H7 (cell line): ENCODE measurements around the gene CLIC6. TPM values are rescaled to one million over a fixed set of nuclear protein-coding genes. Genes with fewer than 3 reads are reported as not detected.

ENCODE experiments used
- DNase-seq: peaks from one replicate; pipeline ENCODE4 v3.0.0; 2012
- H3K27me3 ChIP-seq: 2 replicates; pipeline ENCODE4 v1.6.0; 2011; ENCODE audit warnings: mild to moderate bottlenecking, low read length; ENCODE audit not compliant: control insufficient read depth, insufficient read depth
- H3K36me3 ChIP-seq: replicated peaks from 2 replicates; pipeline ENCODE4 v1.5.1; 2011; ENCODE audit warnings: low read length; ENCODE audit not compliant: control insufficient read depth, insufficient read depth
- H3K4me3 ChIP-seq: 2 replicates; pipeline ENCODE4 v1.5.1; 2011; ENCODE audit warnings: low read depth, mild to moderate bottlenecking, control low read depth, low read length, moderate library complexity; ENCODE audit not compliant: insufficient read depth
- total RNA-seq: library from RNA; depleted of rRNA; stranded (reverse); fragments of >200 nt; shearing (Covaris generic); gene quantifications from 2 replicates; pipeline ENCODE4 v1.2.3, GENCODE V29; 2014

Gene CLIC6
- total RNA-seq, 1 experiment from 2014 or later: 0.59 TPM

DNA sequence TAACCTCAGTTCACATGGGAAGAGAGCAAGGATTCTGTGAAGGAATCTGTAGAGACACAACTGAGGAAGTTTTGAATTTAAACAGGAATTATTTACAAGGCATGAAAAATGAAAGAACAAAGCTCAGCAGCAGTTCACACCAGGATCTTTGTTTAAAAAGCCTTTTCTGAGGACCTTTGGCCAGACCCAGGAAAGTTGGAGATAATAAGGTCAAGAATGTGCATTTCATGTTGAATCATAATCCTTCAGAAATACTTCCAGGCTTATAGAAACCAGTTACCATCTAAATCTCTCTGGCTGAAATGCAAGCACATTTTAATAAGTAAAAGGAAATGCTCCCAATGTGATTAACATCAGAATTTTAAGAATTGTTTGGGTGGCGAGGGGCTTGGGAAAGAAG, 2.7 kb downstream of the CLIC6 start:
- Histone ChIP-seq H3K4me3 (no peak overlapping the region), H3K27me3 (peaks cover 51% of the 10 kb centered on the region), H3K36me3 (no peaks in the 10 kb centered on the region)
- DNase-seq: no peak

DNA sequence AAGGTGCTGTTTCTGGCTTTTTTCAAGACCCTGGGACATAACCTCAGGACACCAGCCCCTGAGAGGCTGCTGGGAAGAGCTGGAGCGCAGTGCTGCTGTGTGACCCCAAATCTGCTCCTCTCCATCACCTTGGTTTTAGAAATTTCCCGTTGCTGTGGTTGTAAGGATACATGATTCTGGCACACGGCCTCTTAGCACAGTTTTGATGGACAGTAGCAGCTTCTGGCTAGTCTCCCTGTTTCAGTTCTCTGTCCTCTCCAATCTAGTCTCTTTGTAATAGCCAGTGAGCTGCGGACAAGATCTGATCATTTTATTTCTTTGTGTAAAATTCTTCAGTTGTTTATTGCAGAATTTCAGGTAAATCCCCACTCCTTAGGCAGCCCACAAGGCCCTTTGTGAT, 3.1 kb downstream of the CLIC6 start:
- no peaks in the 10 kb centered on the region for H3K36me3 ChIP-seq

DNA sequence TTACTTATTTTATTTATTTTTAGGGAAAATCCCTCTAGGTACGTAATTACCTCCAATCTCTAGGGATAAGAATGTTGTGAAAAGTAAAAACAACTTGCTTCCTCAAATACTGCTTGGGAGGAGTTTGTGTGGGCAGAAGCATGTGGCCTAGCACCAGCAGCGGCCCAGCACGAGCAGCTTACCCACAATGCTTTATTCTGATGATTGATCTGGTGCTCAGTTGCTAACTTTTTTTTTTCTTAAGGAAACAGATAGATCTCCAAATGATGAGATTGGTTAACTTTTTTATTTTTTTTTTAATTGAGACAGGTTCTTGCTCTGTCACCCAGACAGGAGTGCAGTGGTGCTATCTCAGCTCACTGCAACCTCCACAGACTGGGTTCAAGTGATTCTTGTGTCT, 4.2 kb downstream of the CLIC6 start:
- Histone ChIP-seq H3K4me3 (no peak overlapping the region), H3K27me3 (peaks cover 42% of the 10 kb centered on the region), H3K36me3 (no peaks in the 10 kb centered on the region)
- no peak for DNase-seq

More for the DNA sequence above, 3.1 kb downstream of the CLIC6 start:
- Histone ChIP-seq H3K27me3 (peaks cover 51% of the 10 kb centered on the region), H3K4me3 (no peak overlapping the region)
- no peak for DNase-seq

DNA sequence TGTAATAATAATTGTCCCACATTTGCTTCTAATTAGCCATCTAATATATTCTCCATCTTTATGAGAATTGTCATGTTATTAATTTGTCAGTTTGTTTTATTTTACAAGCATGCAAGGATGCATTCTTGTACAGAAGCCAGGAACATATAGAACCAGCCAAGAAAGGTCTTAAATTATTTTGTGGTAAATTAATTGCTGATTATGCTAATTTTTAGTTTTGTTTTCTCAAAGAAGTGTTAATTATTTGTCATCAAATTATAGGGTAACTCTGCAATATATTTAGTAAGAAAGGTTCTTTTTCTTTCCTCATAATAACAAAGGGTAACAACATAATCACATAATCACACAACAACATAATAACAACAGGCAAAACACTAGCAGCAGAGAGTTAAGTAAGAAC, 5.7 kb downstream of the CLIC6 start:
- Histone ChIP-seq H3K27me3 (peaks cover 27% of the 10 kb centered on the region), H3K4me3 (no peak overlapping the region), H3K36me3 (no peaks in the 10 kb centered on the region)
- DNase-seq: no peak

DNA sequence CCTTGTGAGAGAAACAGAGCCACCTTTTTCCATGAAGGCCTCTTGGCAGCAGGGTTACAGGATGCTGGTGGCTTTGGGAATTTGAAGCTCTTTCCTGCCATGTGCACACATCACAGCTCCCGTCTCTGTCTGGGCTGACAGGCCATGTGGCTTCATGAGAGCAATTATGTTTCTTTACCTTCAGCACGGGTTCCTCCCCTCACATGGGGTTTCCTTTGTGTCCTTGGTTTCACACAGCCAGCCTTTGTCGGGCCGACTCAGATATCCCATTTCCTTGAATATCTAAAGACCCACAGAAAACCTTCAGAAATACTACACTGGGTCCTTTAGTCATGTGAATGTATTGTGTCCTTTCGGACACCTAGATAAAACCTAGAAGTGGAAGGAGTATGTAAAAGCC, 7.1 kb downstream of the CLIC6 start:
- Histone ChIP-seq H3K27me3 (peaks cover 13% of the 10 kb centered on the region), H3K4me3 (no peak overlapping the region), H3K36me3 (no peaks in the 10 kb centered on the region)
- no peak for DNase-seq

DNA sequence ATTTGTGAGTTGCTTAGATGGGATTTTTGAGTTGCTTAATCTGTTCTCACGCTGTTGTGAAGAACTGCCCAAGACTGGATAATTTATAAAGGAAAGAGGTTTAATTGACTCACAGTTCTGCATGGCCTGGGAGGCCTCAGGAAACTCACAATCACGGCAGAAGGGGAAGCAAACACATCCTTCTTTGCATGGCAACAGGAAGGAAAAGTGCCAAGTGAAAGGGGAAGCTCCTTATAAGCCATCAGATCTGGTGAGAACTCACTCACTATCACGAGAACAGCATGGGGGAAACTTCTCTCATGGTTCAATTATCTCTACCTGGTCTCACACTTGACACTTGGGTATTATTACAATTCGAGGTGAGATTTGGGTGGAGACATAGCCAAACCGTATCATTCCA, 10.3 kb downstream of the CLIC6 start:
- no peak overlapping the region for H3K4me3 ChIP-seq
- no peaks in the 10 kb centered on the region for H3K36me3 ChIP-seq
- H3K27me3 ChIP-seq: no peaks in the 10 kb centered on the region
- no peak for DNase-seq

DNA sequence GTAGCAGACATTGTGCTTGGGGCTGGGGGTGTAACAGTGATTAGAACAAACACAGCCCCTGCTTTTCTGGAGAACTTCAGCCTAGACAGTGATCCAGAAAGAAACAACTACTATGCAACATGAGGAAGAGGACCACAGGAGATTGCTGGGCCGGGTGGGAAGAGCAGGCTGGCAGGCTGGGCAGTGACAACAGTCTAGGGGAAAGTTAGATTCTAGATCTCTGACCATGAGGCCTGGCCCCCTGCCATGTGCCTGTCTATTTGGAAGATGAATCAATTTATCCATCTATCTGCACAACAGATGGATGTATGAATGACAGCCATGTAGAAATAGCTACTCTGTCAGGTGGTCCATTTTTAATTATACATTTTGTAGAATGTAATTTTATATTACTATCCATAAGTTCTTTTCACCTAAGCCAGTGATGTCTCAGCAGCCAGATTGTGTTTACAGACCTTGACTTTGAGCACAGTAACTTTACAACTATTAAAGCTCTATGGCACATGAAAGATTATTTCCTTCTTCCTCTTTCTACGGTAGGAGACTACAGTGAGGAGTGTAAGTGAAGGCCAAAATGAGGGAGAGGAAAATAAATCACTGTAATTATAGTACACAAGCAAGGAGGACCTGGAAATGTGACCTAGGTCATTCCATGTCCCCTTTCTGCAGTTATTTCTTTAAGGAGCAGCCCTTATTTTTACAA, 15.5 kb downstream of the CLIC6 start:
- H3K36me3 ChIP-seq: no peaks in the 10 kb centered on the region
- H3K4me3 ChIP-seq: no peak overlapping the region
- DNase-seq: no peak
- no peaks in the 10 kb centered on the region for H3K27me3 ChIP-seq

DNA sequence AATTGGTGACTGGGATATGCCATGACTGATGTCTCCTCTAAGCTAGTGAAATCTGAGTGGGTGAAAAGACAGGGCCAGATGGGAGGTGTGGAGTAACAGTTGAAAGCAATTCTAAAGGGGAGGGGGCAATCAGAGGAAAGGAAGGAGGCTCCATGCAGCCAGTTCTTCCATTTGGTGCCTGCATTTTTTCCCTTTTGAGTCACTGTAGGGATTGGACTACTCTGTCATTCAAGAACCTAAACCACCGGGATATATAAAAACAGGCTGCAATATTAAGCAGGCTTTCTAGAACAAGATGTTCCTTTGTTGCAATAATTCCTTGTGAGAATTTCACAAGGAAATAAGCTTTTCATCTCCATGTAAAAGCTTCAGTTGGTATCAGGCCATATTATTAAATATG, 18.3 kb downstream of the CLIC6 start:
- Histone ChIP-seq H3K36me3 (no peaks in the 10 kb centered on the region), H3K27me3 (no peaks in the 10 kb centered on the region)
- DNase-seq: no peak

DNA sequence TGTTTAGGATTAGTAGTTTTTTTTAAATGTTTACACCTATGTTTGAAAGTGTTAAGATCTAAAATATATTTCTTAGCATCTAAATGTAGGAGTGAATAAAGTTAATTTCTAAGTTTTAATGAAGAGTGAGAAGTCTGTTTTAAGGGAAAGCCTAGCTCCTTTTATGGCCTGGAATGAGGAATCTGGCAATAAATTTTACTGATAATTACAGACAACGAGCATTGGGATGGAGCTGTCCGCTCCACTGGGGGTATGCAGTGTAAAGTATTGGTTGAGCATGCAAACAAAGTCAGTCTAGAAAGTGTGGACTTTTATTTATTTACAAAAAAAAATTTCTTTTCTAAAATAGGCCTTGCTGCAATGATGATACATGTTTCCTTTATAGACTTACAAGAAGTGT, 19.0 kb downstream of the CLIC6 start:
- DNase-seq: no peak
- Histone ChIP-seq H3K36me3 (no peaks in the 10 kb centered on the region), H3K4me3 (no peak overlapping the region), H3K27me3 (no peaks in the 10 kb centered on the region)

More for the DNA sequence above, 18.3 kb downstream of the CLIC6 start:
- H3K4me3 ChIP-seq: no peak overlapping the region

DNA sequence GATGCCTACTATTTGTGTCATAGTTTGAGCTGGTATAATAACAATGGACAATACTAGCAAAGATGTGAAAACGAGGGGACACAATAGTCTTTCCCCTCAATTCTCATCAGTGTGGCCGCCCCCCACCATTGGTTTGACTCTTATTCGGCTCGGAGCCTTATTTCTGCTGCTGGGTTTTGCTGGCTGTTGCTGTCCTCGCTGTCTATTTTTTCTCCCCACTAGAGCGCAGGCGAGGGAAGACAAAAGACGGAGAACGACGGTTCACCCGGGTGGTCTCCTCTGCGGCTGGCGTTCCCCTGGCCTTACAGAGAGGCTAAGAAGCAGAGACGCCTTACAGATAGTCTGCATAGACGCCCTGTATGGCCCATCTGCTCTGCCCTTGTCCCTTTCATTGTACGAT, 19.4 kb downstream of the CLIC6 start:
- no peaks in the 10 kb centered on the region for H3K36me3 ChIP-seq
- H3K27me3 ChIP-seq: no peaks in the 10 kb centered on the region
- H3K4me3 ChIP-seq: no peak overlapping the region
- no peak for DNase-seq

DNA sequence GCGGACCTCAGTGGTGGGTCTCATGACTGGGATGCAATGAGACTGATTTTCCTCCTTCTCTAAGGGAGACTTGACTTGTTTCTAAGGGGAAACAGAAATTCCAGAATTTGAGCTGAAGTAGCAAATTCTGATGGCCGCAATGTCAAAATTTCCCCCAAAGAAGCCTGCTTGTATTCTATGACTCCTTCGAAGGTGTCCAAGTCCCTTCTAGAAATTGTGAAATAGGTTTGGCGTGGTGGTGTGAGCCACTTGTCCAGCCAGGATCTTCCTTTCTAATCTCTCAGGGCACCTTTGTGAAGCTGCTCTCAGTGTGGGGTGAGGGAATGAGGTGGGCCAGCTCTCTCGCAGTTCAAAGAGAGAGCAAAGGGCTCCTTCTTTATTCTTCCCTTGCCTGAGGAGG, 19.9 kb downstream of the CLIC6 start:
- no peak for DNase-seq
- Histone ChIP-seq H3K36me3 (no peaks in the 10 kb centered on the region), H3K4me3 (no peak overlapping the region), H3K27me3 (no peaks in the 10 kb centered on the region)

DNA sequence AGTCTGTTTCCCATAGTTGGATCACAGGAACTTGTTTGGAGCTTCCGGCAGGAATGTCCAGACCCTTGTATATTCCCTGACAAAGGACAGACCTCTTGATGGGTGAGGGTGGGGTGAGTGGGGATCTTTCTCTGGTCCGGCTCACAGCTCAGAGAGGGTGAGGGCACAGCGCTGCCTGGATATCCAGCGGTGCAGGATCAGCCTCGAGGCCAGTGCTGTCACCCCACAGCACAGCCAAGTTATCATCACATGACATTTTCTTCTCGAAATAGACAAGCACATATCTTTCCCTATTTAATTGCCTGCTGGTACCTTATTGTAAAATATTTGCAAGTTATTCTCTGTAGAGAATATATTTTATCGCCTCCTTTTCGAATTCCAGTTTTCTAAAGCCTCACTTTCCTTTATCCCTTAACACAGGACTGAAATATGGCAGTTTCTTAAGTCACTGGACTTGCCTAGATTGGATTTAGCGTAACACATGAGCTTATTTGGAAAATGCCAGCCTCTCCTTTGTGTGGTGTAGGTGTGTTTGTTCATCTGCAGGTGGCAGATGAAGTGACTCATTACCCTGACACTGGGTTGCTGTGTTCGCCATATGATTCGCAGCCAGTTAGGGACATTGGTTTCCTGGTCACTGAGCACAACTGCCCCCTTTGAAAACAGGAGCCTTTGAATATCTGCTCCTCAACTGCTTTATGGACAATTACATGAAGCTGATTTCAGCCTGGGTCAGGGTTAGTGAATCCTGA, 21.4 kb downstream of the CLIC6 start:
- H3K27me3 ChIP-seq: no peaks in the 10 kb centered on the region
- H3K4me3 ChIP-seq: no peak overlapping the region
- no peak for DNase-seq
- no peaks in the 10 kb centered on the region for H3K36me3 ChIP-seq

DNA sequence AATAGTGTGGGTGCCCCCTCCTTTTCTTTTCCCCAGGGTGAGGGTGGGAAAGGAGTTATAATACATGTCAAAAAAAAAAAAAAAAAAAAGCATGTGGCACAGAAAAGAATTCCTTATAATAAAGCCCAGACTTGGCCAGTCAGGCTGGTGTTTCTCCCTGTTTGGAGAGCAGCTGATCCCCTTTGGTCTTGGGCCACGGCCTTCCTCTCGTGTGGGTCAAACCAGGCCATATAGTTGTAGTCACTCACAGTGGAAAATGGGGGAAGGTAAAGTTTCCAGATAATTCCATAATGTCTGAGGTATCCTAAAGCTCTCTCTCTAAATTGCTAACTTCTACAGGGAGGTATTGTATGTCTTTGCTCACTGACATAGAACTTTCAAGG, 22.0 kb downstream of the CLIC6 start:
- no peaks in the 10 kb centered on the region for H3K27me3 ChIP-seq
- no peaks in the 10 kb centered on the region for H3K36me3 ChIP-seq
- no peak for DNase-seq
- no peak overlapping the region for H3K4me3 ChIP-seq

DNA sequence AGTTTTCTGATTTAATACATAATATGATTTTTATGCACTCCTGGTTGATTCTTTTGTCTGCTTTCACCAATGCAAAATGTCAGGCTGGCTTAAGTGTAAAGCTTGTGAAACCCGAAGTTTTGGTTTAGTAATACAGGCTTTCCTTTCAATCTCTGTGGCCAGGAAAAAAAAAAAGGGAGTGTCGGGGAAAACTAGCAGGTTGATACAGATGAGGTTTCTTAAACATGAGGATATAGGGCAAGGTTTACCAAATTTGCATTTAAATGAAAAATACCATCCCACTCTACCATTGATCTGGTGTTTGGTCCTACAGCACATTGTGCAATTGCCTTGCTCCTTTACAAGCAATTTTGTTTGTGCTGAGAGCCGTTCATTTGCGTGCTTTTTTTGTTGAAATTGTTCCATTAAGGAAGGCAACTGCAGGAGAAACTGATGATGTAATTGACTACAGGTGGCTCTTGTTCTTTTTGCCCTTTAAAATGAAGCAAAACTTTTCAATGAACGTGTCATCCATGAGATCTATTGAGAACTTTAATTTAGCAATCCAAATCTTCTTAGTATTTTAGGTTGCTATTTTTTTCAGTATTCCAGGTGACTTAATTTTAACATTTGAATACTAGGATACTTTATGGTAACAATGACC, 22.7 kb downstream of the CLIC6 start:
- no peaks in the 10 kb centered on the region for H3K36me3 ChIP-seq
- DNase-seq: no peak
- no peak overlapping the region for H3K4me3 ChIP-seq
- H3K27me3 ChIP-seq: no peaks in the 10 kb centered on the region

DNA sequence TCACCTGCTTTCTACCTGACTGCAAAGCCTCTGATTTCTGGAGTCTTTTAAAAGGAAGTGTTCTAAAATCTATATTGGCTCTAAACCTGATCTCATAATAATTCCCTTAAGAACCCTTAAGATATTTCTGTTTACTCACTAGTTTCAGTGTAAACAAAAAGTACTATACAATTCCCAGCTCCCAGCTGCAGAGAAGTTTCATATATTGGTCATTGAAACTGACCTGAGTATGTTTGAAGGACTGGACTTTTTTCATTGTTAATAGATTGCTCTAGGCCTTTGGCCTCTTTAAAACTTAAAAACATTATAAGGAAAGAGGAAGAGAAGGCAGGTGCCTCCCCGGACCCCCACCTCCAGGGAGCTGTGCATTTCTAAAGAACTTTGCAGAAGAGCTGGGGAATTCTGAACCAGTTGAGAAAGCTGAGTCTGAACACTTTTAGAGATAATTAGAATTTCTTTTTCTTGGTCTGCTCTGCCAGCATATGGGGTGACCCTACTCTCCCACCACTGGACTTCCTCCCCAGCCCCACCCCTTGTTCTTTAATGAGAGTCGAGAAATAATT, 23.7 kb downstream of the CLIC6 start:
- no peak for DNase-seq
- Histone ChIP-seq H3K4me3 (no peak overlapping the region), H3K36me3 (no peaks in the 10 kb centered on the region), H3K27me3 (no peaks in the 10 kb centered on the region)
